Measurements from ENCODE around the gene INPP5A. TPM values are rescaled to one million over a fixed set of nuclear protein-coding genes. Genes with fewer than 3 reads are reported as not detected.

INPP5A gene
- total and polyA plus RNA-seq, 2 of the 13 experiments (the other 11 are each of a cell fraction or from before 2014, with no cell fraction given) = 17.5 to 37.9 TPM

GRCh38 chr10:132627666-132628531 is 90.3 kb downstream of the INPP5A start (continued):
- TF ChIP-seq AKNA (CRISPR knock-in tag; IDR thresholded peaks at IDR 0.05; ENCODE audit: borderline replicate concordance) = no peak
- TF ChIP-seq, protein P1, sequence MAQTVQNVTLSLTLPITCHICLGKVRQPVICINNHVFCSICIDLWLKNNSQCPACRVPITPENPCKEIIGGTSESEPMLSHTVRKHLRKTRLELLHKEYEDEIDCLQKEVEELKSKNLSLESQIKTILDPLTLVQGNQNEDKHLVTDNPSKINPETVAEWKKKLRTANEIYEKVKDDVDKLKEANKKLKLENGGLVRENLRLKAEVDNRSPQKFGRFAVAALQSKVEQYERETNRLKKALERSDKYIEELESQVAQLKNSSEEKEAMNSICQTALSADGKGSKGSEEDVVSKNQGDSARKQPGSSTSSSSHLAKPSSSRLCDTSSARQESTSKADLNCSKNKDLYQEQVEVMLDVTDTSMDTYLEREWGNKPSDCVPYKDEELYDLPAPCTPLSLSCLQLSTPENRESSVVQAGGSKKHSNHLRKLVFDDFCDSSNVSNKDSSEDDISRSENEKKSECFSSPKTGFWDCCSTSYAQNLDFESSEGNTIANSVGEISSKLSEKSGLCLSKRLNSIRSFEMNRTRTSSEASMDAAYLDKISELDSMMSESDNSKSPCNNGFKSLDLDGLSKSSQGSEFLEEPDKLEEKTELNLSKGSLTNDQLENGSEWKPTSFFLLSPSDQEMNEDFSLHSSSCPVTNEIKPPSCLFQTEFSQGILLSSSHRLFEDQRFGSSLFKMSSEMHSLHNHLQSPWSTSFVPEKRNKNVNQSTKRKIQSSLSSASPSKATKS (CRISPR knock-in tag; IDR thresholded peaks at IDR 0.05) = no peak

Data from HepG2 (cell line).